Umbilical cord (tissue), 2 donors: Measurements from ENCODE around the gene SLC45A2. TPM values are rescaled to one million over a fixed set of nuclear protein-coding genes. Genes with fewer than 3 reads are reported as not detected.
A peak's percentile ranks its signal among the peaks of the same experiment; 100 is the strongest.

Source experiments
- DNase-seq: peaks from one replicate; pipeline ENCODE4 v3.0.0-alpha.2; 2015; ENCODE audit warnings: low spot score
- total RNA-seq: library from RNA; depleted of rRNA; stranded (reverse); fragments of >200 nt; gene quantifications from one replicate; pipeline ENCODE4 v1.2.3, GENCODE V29; 2014; ENCODE audit warnings: low replicate concordance; ENCODE audit not compliant: insufficient read depth

Gene SLC45A2
- total RNA-seq, 1 donor from 2014 or later: 1.2 TPM

DNA sequence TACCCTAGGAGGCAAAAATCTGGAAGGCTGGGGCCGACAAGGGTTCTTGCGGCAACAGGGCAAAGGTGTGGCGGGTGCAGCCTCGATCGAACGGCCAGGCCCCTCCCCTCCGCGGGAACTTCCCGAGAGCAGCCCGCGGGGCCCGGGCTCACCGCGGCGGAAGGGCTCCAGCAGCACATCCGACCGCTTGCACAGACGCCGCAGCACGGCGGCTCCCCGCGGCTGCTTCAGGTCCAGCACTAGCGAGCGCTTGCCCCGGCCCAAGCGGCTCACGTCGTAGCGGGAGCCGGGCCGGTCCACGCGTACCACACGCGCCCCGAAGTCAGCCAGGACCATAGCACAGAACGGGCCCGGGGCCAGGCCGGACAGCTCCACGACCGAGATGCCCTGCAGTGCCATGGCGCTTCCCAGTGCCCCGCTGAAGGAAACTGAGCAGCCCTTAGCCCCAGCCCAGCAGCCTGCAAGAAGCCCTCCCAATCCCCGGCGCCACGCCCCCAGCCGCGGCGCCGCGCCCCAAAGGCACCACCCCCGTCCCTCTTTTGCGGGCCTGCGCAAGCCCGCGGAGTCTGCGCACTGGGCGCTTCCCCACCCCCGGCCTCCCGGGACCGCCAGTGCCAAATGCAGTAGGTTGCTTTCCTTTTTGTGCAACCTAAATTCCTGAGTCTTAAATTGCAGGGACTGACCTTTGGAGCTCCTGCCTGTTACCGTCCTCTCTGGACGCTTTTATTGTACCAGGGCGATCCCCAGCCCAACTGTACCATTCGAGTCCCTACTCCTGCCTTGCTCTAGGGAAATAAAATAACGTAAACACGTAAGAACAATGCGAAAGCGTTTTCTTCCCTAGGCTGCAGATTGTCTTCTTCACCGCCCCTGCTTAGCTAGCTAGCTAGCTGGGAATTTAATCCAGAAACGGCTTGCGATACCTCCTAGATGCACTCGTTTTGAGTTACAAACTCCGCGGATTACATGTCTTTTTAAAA, 23.4 kb upstream of the SLC45A2 start, which contains the start of gene AMACR:
Gene AMACR (minus strand): TSS at position 430 of the 980 bp plus-strand sequence. CDS start 31 bp downstream, at position 399.
- peak; percentile 98 for DNase-seq

DNA sequence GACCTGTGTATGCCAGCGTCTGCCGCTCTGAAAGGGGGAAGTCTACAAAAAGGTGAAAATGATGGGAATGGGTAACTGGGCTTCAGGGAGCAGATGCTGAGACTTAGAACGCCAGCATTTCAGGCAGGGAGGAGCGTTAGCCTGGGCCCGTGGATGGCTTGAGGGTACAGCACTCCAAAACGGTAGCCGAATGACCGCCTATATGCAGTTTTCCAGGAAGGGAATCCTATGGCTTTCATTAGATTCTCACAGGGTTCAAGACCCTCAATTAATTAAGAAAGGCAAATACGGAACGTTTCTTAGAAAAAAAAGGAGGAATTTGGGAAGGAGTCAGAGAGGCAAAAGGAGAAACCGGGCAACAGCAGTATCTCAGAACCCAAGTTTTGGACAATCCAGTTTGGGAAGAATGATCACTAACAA, 22.7 kb upstream of the SLC45A2 start:
- no peak for DNase-seq

DNA sequence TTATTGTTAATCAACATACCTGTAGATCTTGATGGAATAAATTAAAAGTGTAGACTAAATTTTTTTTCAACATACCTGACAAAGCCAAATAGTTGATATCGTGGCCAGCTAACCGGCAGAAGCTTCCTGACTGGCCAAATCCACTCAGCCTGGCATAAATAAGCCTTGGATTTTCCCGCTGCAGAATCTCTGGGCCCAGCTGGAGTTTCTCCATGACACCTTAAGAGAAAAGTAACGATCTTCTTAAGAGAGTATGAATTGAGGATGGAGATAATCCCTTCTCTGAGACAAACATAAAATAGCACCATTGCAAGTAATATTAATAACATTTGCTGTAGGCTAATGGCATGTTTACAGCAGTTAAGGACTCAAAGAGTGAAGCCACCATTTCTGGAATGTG, 21.2 kb upstream of the SLC45A2 start:
- DNase-seq: peak; percentile 24

DNA sequence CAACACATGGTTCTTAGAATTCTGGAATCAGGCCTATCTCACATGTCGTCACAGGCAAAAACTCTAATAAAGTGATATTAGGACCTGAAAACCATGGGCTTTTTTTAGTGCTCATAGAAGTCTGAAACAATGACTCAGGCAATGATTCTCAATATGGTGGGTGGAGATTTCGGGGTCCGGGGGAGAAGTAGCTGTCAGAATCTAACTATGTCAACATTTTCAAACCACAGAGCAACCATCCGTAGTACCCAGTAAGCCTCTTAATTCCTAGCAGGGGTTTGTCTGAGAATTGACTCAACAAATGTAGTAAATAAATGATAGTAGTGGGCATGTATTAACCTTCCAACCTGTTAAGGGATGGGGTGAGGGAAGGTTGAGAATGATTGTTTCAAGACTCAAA, 20.7 kb upstream of the SLC45A2 start:
- peak; percentile 33 for DNase-seq

DNA sequence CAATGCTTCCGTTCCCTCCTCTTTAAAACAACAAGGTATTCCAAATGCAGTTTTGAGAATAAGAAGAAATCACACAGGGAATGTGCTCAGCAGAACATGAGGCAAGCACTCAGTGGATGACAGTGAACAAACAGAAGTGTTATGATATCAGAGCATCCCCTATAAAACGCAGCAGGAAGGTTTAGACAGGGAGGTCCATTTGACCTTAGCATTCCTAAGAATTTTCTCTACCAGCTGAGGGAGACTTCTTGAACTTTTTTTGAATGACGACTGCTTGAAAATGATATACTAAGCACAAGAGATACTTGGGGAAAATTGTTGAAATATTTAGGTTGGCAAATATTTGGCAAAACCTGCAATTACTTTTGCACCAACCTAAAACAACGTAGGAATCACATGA, 19.4 kb upstream of the SLC45A2 start:
- DNase-seq: no peak

DNA sequence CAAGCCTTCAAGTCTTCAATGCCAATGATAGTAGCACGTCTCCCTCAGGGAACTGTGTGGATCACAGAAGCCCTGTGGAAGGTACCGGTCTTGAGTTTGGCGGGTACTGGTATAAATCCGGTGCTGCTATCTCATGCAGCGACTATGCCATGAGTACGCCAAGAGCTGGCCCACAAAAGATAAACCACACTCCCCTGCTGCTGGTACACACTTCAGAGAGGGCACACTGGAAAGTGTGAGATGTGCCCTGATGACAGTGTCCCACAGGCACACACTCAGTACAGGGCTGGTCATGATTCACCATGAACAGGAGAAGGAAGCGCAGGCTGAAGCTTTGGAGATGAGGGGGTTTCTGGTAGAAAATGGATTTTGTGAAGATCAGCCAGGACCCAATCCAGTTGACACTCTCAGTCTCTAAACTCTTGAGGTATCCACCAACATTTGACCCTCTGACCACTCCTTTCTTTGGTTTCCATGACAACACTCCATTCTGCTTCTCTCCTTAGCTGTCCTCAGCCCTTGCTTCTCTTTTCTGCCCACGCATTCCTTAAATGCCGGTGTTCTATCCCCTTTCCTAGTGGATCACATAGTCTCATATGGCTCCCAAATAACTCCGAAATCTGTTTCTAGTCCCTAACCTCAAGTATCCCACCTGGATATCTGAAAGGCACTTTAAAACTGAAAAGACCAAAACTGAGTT, 18.3 kb upstream of the SLC45A2 start:
- DNase-seq: no peak

DNA sequence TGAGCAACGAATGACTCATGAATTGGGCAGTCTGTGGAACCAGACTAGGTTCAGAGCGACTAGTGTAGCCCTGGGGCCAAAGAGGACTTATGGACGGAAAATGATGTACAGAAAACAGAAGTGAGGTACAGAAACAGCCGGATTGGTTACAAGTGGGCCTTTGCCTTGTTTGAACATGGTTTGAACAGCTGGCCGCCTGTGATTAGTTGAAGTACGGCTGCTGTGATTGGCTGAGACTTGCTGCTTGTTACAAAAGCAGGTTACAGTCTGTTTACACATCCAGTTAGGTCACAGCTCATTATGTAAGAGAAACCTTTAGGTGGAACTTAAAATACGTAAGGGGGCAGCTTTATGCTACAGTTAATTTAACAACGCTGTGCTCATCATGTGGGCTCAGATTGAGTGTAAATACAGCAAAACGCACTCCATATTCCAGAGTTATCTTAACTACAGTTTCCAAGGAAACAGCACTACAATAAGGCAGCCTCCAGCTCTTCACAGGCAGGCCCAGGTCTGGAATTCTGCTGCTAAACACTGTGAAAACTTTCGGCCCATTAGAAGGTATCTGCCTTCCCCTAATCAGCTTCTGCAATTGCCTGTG, 16.8 kb upstream of the SLC45A2 start:
- peak; percentile 20 for DNase-seq

DNA sequence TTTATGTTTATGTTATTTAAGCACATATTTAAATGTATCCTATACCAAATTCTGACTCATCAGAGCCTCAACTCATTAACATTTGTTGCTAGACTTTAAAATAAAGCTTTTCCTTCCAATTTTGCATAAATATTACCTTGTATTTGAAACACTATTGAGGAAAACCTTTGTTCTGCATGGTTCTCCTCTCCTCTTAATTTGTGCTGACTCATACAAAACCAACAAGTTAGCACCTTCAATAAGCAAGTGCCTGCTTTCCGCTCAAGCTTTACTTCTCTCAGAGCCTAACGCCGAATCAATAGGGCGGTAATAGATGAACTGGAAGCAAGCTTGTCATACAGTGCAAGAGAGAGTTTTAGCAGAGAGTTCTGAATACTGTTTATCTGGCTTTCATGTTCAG, 15.5 kb upstream of the SLC45A2 start:
- DNase-seq: no peak

DNA sequence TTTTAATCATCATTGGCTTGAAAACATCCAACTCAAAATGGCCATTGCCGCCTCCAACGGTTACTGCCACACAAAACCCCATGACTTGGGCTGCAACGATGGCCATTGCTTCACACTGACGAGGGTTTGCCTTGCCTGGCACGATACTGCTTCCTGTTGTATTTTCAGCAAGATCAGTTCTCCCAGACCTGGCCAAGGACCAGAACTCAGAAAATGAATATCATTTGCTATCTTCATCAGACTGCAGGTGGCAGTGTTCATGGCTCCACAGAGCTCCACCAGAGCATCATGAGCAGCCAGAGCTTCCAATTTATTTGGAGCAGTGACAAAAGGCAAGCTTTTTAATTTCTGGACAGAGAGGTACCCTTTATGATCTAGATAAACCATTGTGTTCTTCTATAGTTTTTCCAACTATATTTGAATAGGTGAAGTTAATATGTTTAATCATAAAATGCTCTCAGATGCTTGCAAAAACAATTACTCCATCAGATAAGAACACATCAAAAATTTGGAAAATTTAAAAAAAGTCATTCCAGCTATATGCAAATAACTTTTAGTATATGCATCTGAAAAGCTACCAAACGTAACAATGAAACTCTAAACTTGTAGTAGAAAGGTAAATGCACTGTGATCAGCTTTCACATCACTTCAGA, 13.0 kb upstream of the SLC45A2 start:
- DNase-seq: peak; percentile 88

DNA sequence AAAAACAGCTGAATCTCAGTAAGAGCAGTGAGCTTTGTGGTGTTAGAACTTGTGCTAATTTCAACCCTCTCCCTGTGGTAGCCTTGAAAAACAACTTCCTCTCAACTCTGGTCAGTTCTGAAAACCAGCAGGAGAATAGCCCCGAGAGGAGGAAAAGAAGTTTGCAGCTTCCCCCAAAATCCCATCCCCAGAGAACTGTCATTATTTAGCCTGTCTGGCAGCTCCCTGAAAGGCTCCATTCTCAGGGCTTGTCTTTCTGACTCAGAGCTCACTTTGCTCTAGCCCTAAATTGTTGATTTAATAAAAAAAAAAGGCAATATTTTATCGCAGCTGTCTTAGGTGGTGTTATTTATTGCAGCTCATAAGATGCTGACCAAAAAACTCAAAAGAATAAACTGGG, 11.4 kb upstream of the SLC45A2 start:
- peak; percentile 29 for DNase-seq

DNA sequence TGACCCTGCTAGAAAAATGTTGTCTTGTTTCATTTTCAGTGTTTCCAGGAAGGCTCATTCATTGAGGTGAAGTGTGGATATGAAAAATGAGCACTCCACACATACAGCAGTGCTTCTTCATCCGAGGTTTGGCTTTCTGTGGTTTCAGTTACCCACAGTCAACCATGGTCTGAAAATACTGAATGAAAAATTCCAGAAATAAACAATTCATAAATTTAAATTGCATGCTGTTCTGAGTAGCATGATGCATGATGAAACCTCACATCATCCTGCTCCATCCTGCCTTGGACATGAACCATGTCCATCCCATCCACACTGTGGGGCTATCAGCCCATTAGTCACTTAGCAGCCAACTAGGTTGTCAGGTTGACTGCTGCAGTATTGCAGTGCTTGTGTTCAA, 10.4 kb upstream of the SLC45A2 start:
- DNase-seq: no peak

DNA sequence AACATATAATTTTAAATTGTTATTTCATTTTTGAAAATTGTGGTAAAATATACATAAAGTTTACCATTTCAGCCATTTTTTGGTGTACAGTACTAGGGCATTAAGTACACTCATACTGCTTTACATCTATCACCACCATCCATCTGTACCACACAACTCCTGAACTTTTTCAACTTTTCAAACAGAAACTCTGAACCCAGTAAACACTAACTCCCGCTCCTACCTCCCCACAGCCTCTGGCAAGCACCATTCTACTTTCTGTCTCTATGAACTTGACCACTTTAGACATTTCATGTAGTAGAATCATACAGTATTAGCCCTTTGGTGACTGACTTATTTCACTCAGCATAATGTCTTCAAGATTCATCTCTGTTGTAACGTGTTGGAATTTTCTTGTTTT, 8.4 kb upstream of the SLC45A2 start:
- no peak for DNase-seq

DNA sequence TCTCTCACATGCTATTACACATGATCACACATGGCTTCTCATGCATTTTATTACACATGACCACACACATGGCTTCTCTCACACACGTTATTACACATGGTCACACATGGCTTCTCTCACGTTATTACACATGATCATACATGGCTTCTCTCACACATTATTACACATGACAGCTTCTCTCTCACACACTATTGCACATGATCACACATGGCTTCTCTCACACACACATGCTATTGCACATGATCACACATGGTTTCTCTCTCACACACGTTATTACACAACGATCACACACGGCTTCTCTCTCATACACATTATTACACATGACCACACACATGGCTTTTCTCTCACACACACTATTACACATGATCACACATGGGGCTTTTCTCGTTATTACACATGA, 954 bp upstream of the SLC45A2 start:
- no peak for DNase-seq

DNA sequence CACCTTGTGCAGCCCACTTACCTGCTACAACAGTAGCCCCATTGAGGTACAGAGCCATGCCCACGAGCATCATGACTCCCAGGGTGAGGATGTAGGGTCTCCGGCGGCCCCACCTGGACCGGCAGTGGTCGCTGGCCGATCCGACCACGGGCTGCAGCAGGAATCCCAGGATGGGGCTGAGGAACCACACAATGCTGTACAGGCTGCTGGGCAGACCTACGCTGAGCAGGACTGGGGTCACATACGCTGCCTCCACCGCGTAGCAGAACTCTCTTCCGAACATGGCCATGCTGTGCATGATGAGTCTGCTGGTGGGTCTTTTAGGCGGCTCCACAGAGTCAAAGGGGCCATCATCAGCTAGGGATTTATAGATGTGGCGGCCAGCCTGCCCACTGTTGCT, 315 bp downstream of the SLC45A2 start:
- no peak for DNase-seq

DNA sequence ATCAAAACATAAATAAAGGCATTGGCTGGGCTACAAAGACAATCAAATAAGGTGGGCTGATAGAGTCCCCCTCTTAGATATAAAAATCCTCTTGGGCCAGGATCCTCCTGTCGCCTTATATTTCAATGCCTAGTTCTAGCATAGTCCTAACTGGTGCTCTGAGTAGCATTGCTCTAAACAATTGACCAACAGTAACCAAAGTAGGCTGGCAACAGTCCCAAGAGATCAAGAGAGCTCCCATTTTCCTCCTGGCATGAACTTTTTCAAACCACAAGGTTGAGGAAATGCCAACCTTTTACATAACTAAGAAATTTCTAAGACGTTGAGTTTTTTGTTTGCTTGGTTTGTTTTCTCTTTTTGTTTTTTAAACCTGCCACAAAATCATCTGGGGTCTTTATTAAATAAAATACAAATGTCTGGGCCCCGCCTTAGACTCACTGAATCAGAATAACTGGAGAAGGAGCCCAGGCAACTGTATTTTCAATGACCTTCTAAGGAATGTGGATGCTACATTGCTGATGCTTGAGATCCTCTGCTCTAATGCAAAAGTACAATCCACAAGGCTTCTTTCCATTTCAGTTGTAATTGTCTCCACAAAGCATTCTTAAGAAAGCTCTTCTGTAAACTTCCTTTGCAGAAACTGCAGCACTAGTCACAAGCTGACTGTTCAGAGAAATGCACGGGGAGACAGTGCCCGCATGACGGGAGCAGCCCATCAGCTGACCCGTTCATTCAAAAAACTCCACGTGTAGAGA, 2.9 kb downstream of the SLC45A2 start:
- no peak for DNase-seq

DNA sequence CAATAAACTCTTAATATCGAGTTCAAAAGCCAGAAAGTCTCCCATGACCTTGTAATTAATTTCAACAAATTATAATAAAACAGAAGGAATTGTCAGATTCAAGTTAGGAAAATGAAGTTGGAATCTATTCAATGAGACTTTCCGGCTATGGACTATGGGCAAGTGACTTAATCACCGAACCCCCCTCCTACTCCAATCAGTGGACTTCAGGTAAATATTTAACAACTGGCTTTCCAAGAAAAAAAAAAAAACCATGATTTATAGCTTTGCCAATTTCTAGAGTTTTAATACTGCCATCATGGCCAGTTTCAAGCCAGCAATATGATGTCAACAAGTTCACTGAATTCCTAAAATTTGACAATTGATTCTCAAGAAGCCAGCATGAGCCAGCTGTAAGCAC, 4.5 kb downstream of the SLC45A2 start:
- no peak for DNase-seq

DNA sequence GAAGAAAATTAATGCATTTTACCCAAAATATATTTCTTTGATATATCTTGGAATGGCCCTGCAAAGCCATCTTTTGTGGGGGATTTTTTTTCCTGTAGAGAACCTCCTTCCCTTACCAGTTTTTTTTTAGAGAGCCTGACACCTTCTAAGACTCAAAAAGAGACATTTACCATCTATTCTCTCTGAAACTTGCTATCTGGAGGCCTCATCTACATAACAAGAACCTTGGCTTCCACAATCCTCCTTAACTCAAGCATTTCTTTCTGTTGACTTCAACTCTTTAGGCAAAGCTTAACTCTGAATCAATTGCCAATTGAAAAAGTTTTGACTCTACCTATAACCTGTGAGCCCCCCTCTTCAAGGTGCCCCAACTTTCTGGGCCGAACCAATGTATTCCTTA, 6.2 kb downstream of the SLC45A2 start:
- DNase-seq: no peak

DNA sequence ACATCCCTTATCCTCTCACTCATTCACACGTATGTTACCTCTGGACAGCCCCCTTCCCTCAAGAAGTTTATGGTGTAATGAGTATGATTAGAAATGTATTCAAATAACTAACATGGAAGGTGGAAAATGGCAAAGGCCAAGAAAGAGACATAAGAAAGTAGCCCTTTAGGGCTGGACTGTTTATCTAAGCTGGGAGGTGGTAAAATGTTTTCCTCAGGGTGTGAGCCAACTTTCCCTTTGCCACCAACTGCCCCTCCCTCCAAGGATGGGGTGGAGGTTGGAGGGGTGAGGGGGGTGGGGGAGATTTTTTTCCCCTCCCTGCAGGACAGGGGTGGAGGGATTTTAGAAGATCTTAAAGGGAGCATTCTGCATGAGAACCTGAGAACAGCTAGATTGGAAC, 8.2 kb downstream of the SLC45A2 start:
- DNase-seq: no peak

DNA sequence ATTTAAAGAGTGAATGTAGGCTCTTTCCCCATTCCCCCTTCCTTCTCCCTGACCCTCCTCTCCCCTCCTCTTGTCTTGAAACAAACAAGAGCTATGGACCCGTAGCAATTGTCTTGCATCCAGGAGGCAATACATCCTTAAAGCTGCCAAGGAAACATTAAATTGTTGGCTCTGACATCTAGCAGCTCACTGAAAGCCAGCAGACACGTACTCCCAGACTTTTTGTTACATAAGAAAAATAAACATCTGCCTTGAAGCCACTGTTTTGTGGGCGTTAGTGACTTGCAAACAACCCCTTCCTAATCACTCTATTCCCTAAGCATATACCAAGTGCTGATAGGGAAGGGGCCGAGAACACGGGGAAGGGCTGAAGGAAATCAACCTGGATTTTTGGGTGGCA, 8.6 kb downstream of the SLC45A2 start:
- peak; percentile 63 for DNase-seq

DNA sequence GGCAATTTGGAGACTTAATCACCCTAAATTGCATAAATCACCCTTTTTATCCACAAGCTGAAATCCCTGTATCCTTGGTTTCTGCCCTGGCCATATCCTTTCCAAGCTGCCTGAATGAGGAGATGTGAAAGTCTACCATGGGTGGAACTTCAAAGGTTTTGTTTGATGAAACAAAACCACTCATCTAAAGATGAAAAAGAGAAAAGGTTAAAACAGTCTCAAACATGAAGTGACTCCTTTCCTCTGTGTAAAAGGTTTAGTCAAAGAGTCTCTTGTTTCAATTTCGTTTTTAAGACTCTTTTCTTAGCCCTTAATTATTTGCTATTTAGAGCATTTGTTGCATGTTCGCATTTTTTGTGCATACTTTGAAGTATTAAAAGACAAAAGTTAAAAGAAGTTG, 11.2 kb downstream of the SLC45A2 start:
- no peak for DNase-seq
